Endodermal cell (in vitro differentiated cells): ENCODE results near the gene APPL2. TPM values are rescaled to one million over a fixed set of nuclear protein-coding genes. Genes with fewer than 3 reads are reported as not detected.
A peak's percentile ranks its signal among the peaks of the same experiment; 100 is the strongest.

Experiments
- DNase-seq: peaks from one replicate; pipeline ENCODE4 v3.0.0-alpha.2; 2017
- H3K27ac ChIP-seq: 2 replicates; pipeline ENCODE4 v1.5.1; 2013; ENCODE audit warnings: mild to moderate bottlenecking, low read depth, low read length, moderate library complexity
- H3K27me3 ChIP-seq: 2 replicates; pipeline ENCODE4 v1.6.1; 2013; ENCODE audit warnings: mild to moderate bottlenecking, low read length, moderate library complexity; ENCODE audit not compliant: insufficient read depth, control insufficient read depth, poor library complexity, severe bottlenecking
- H3K36me3 ChIP-seq: 2 replicates; pipeline ENCODE4 v1.7.0; 2013; ENCODE audit warnings: mild to moderate bottlenecking, low read length, moderate library complexity; ENCODE audit not compliant: control insufficient read depth, insufficient read depth
- H3K4me1 ChIP-seq: one replicate; pipeline ENCODE4 v1.7.0; 2013; ENCODE audit warnings: low read length; ENCODE audit not compliant: control insufficient read depth, insufficient read depth
- H3K4me3 ChIP-seq: 2 replicates; pipeline ENCODE4 v1.5.1; 2013; ENCODE audit warnings: mild to moderate bottlenecking, low read length, moderate library complexity
- H3K9ac ChIP-seq: 2 replicates; pipeline ENCODE4 v1.6.1; 2013; ENCODE audit warnings: mild to moderate bottlenecking, low read length, moderate library complexity; ENCODE audit not compliant: poor library complexity, severe bottlenecking; ENCODE audit errors: extremely low read depth
- H3K9me3 ChIP-seq: 2 replicates; pipeline ENCODE4 v1.6.1; 2013; ENCODE audit warnings: mild to moderate bottlenecking, low read length, moderate library complexity; ENCODE audit not compliant: control insufficient read depth
- H3K27ac Mint-ChIP-seq: 2 replicates; pipeline ENCODE4 v1.8.0; 2020; ENCODE audit warnings: mixed read lengths
- H3K27me3 Mint-ChIP-seq: 2 replicates; pipeline ENCODE4 v1.8.0; 2021; ENCODE audit warnings: mild to moderate bottlenecking, mixed read lengths; ENCODE audit not compliant: insufficient read depth
- H3K36me3 Mint-ChIP-seq: 2 replicates; pipeline ENCODE4 v1.8.0; 2020; ENCODE audit warnings: low read depth, mixed read lengths
- H3K4me1 Mint-ChIP-seq: 2 replicates; pipeline ENCODE4 v1.8.0; 2020; ENCODE audit warnings: mixed read lengths
- H3K4me3 Mint-ChIP-seq: 2 replicates; pipeline ENCODE4 v1.8.0; 2020; ENCODE audit warnings: mild to moderate bottlenecking, moderate library complexity, mixed read lengths
- H3K9me3 Mint-ChIP-seq: 2 replicates; pipeline ENCODE4 v1.8.0; 2020; ENCODE audit warnings: mild to moderate bottlenecking, mixed read lengths
- CTCF ChIP-seq: fragments of 200-600 bp; sonication (generic); conservative IDR thresholded peaks from 2 replicates; pipeline ENCODE4 v1.5.0; 2021; ENCODE audit warnings: antibody characterized with exemption, mild to moderate bottlenecking
- WGBS, 2 experiments: methylation state at CpG; one replicate each; pipeline versions ENCODE4 v1.1.5 to v1.1.7; 2013; ENCODE audit warnings: missing lambda C conversion rate in 2 of 2, mixed read lengths in 1 of 2; ENCODE audit not compliant: insufficient coverage in 1 of 2, insufficient read length in 1 of 2; 5-methylcytosine and 5-hydroxymethylcytosine counted together
- total RNA-seq, 2 donors: library from RNA; stranded (reverse); fragmentation: NEBNext Ultra II Directional in 1 of 2; extraction: Animal tissue kit (Norgen Biotek cat#: 25700) in 1 of 2; gene quantifications; 2 replicates in 1 of 2; 3 replicates in 1 of 2; pipeline ENCODE4 v1.2.1, GENCODE V29; 2021

APPL2 gene
- total RNA-seq, 2 donors from 2014 or later, result 31.8 to 35.2 TPM

GRCh38 chr12:105278043-105278697, 42.2 kb upstream of the APPL2 start:
- H3K36me3 Mint-ChIP-seq, result no peaks in the 10 kb centered on the region
- peak; percentile 62 for TF ChIP-seq CTCF
- no peak overlapping the region for H3K27ac Mint-ChIP-seq
- no peak overlapping the region for H3K4me3 Mint-ChIP-seq
- Histone ChIP-seq H3K36me3 (no peaks in the 10 kb centered on the region), H3K9ac (no peak overlapping the region), H3K27ac (no peak overlapping the region), H3K4me3 (no peak overlapping the region), H3K27me3 (no peaks in the 10 kb centered on the region), H3K9me3 (no peaks in the 10 kb centered on the region), H3K4me1 (no peaks in the 10 kb centered on the region)
- no peaks in the 10 kb centered on the region for H3K27me3 Mint-ChIP-seq
- DNase-seq, result no peak
- no peaks in the 10 kb centered on the region for H3K9me3 Mint-ChIP-seq
- H3K4me1 Mint-ChIP-seq, result peaks cover 8% of the 10 kb centered on the region
- WGBS, 2 experiments, result 84 to 89% methylated on average over 4 of the region's 4 CpGs

GRCh38 chr12:105275997-105276733, 40.2 kb upstream of the APPL2 start:
- no peak for DNase-seq
- Mint-ChIP-seq H3K27me3 (no peaks in the 10 kb centered on the region), H3K4me1 (peaks cover 6% of the 10 kb centered on the region), H3K36me3 (no peaks in the 10 kb centered on the region), H3K27ac (no peak overlapping the region), H3K9me3 (peaks cover 3% of the 10 kb centered on the region), H3K4me3 (no peak overlapping the region)
- H3K4me1 ChIP-seq, result peaks cover 2% of the 10 kb centered on the region
- TF ChIP-seq CTCF, result no peak
- no peaks in the 10 kb centered on the region for H3K27me3 ChIP-seq
- no peaks in the 10 kb centered on the region for H3K36me3 ChIP-seq
- 95% methylated on average over 2 of the region's 3 CpGs; no CpG with 5 or more reads in 1 of the 2 experiments for WGBS, 2 experiments
- no peaks in the 10 kb centered on the region for H3K9me3 ChIP-seq
- no peak overlapping the region for H3K9ac ChIP-seq
- no peak overlapping the region for H3K4me3 ChIP-seq
- H3K27ac ChIP-seq, result no peak overlapping the region

GRCh38 chr12:105274571-105274970, 38.6 kb upstream of the APPL2 start:
- Histone ChIP-seq H3K27ac (no peak overlapping the region), H3K27me3 (no peaks in the 10 kb centered on the region), H3K4me1 (peaks cover 7% of the 10 kb centered on the region), H3K9me3 (no peaks in the 10 kb centered on the region), H3K9ac (no peak overlapping the region), H3K4me3 (no peak overlapping the region), H3K36me3 (no peaks in the 10 kb centered on the region)
- Mint-ChIP-seq H3K27me3 (no peaks in the 10 kb centered on the region), H3K4me1 (peaks cover 13% of the 10 kb centered on the region), H3K4me3 (no peak overlapping the region), H3K27ac (no peak overlapping the region), H3K36me3 (no peaks in the 10 kb centered on the region), H3K9me3 (peaks cover 3% of the 10 kb centered on the region)
- TF ChIP-seq CTCF, result no peak
- DNase-seq, result no peak
- WGBS, 2 experiments, result 82 to 93% methylated on average over 2 to 5 of the region's 5 CpGs
